Naive B cell (primary cell): ENCODE measurements around the gene SEMA3F. TPM values are rescaled to one million over a fixed set of nuclear protein-coding genes. Genes with fewer than 3 reads are reported as not detected.
"Not testable (repeated sequence)": the region's sequence is repeated elsewhere in the genome, so short reads cannot be mapped to it uniquely, and the experiment has no call there.

Experiments used
- ATAC-seq, 2 donors: fragments of 150-1000 bp; cut with Tn5 transposase; 2 replicates each; pipeline ENCODE4 v1.10.0; 2021; ENCODE audit warnings: low read depth in 2 of 2, mild to moderate bottlenecking in 2 of 2, moderate library complexity in 2 of 2
- DNase-seq: peaks from one replicate; pipeline ENCODE4 v3.0.0; 2022
- H3K27ac Mint-ChIP-seq, 6 donors: one replicate each; pipeline ENCODE4 v1.8.0; 2020 to 2022; ENCODE audit warnings: mild to moderate bottlenecking in 6 of 6, mixed read lengths in 6 of 6, moderate library complexity in 5 of 6, inconsistent platforms in 2 of 6
- H3K27me3 Mint-ChIP-seq, 3 donors: one replicate each; pipeline ENCODE4 v1.8.0; 2021 to 2022; ENCODE audit warnings: mixed read lengths in 3 of 3, mild to moderate bottlenecking in 1 of 3
- H3K36me3 Mint-ChIP-seq, 2 donors: one replicate each; pipeline ENCODE4 v1.8.0; 2020 to 2022; ENCODE audit warnings: mixed read lengths in 2 of 2, inconsistent platforms in 1 of 2, mild to moderate bottlenecking in 1 of 2
- H3K4me1 Mint-ChIP-seq, 3 donors: one replicate each; pipeline ENCODE4 v1.8.0; 2020 to 2022; ENCODE audit warnings: mixed read lengths in 3 of 3, inconsistent platforms in 1 of 3, mild to moderate bottlenecking in 1 of 3, moderate library complexity in 1 of 3
- H3K4me3 Mint-ChIP-seq, 8 donors: one replicate each; pipeline ENCODE4 v1.8.0; 2020 to 2022; ENCODE audit warnings: mild to moderate bottlenecking in 8 of 8, mixed read lengths in 8 of 8, moderate library complexity in 8 of 8, inconsistent platforms in 2 of 8
- H3K9me3 Mint-ChIP-seq, 7 donors: one replicate each; pipeline ENCODE4 v1.8.0; 2020 to 2022; ENCODE audit warnings: mixed read lengths in 7 of 7, mild to moderate bottlenecking in 5 of 7, inconsistent platforms in 2 of 7, moderate library complexity in 1 of 7
- polyA plus RNA-seq, 6 donors: library from polyadenylated mRNA; unstranded; fragments of 300-500 nt; fragmentation: Illumina TruSeq; gene quantifications; one replicate each; pipeline ENCODE4 v1.2.3, GENCODE V29; 2021; ENCODE audit warnings: low read depth in 6 of 6

SEMA3F gene
- polyA plus RNA-seq, 6 donors from 2014 or later, result not detected

GRCh38 chr3:50222169-50222528 lies 67.0 kb downstream of the SEMA3F start:
- Mint-ChIP-seq H3K27me3 (peaks cover 3 to 24% (median 18%) of the 10 kb centered on the region in 3 donors), H3K36me3 (no peaks in the 10 kb centered on the region), H3K4me1 (peaks cover 12 to 14% (median 13%) of the 10 kb centered on the region in 3 donors), H3K9me3 (no peaks in the 10 kb centered on the region), H3K27ac (no peak overlapping the region), H3K4me3 (no peak overlapping the region)
- no peak for ATAC-seq
- DNase-seq, result no peak

GRCh38 chr3:50224639-50225038 lies 69.5 kb downstream of the SEMA3F start:
- no peaks in the 10 kb centered on the region for H3K36me3 Mint-ChIP-seq
- no peak for ATAC-seq
- H3K27me3 Mint-ChIP-seq, result peaks cover 3 to 18% (median 18%) of the 10 kb centered on the region in 3 donors
- DNase-seq, result no peak
- no peaks in the 10 kb centered on the region for H3K9me3 Mint-ChIP-seq
- H3K27ac Mint-ChIP-seq, result peak overlapping the region in 1 of 6 donors; percentile 61
- H3K4me3 Mint-ChIP-seq, result peak overlapping the region in 6 of 8 donors; percentile 30 to 99 (median 70)
- H3K4me1 Mint-ChIP-seq, result peaks cover 31 to 38% (median 33%) of the 10 kb centered on the region in 3 donors

- Mint-ChIP-seq H3K4me1 (peaks cover 42 to 55% (median 53%) of the 10 kb centered on the region in 3 donors), H3K4me3 (peak overlapping the region; percentile 84 to 99 (median 96)), H3K27me3 (peaks cover 3 to 18% (median 18%) of the 10 kb centered on the region in 3 donors), H3K36me3 (no peaks in the 10 kb centered on the region), H3K27ac (peak overlapping the region; percentile 83 to 96 (median 90)), H3K9me3 (no peaks in the 10 kb centered on the region)
- DNase-seq (peak; percentile 39), ATAC-seq (peak; percentile 16 to 20)
Observed at GRCh38 chr3:50226888-50227389, 71.8 kb downstream of the SEMA3F start.

GRCh38 chr3:50227390-50228183 lies 72.5 kb downstream of the SEMA3F start:
- ATAC-seq (peak; percentile 77 to 79), DNase-seq (peak; percentile 93)
- Mint-ChIP-seq H3K27ac (peak overlapping the region; percentile 70 to 92 (median 90)), H3K9me3 (no peaks in the 10 kb centered on the region), H3K27me3 (peaks cover 3 to 18% (median 18%) of the 10 kb centered on the region in 3 donors), H3K36me3 (no peaks in the 10 kb centered on the region), H3K4me3 (peak overlapping the region; percentile 84 to 99 (median 96)), H3K4me1 (peaks cover 44 to 58% (median 53%) of the 10 kb centered on the region in 3 donors)

GRCh38 chr3:50228184-50228763 lies 73.2 kb downstream of the SEMA3F start:
- Mint-ChIP-seq H3K4me1 (peaks cover 49 to 65% (median 54%) of the 10 kb centered on the region in 3 donors), H3K27ac (peak overlapping the region in 5 of 6 donors; percentile 70 to 91 (median 90)), H3K27me3 (peaks cover 3 to 18% (median 18%) of the 10 kb centered on the region in 3 donors), H3K4me3 (peak overlapping the region; percentile 84 to 99 (median 96))
- H3K36me3 Mint-ChIP-seq, DNase-seq, H3K9me3 Mint-ChIP-seq, ATAC-seq: not testable (repeated sequence)

GRCh38 chr3:50229490-50229889 lies 74.4 kb downstream of the SEMA3F start:
- Mint-ChIP-seq H3K27me3 (peaks cover 0 to 10% (median 9%) of the 10 kb centered on the region in 3 donors), H3K4me3 (peak overlapping the region in 6 of 8 donors; percentile 31 to 82 (median 50)), H3K36me3 (no peaks in the 10 kb centered on the region), H3K4me1 (peaks cover 54 to 70% (median 60%) of the 10 kb centered on the region in 3 donors), H3K9me3 (no peaks in the 10 kb centered on the region), H3K27ac (peak overlapping the region in 3 of 6 donors; percentile 49 to 92 (median 89))
- ATAC-seq, result no peak
- no peak for DNase-seq

- H3K4me3 Mint-ChIP-seq, result peak overlapping the region in 6 of 8 donors; percentile 45 to 82 (median 63)
- ATAC-seq (no peak), DNase-seq (peak; percentile 50)
- H3K27me3 Mint-ChIP-seq, result peaks cover 0 to 2% (median 1%) of the 10 kb centered on the region in 3 donors
- no peaks in the 10 kb centered on the region for H3K9me3 Mint-ChIP-seq
- no peaks in the 10 kb centered on the region for H3K36me3 Mint-ChIP-seq
- peaks cover 52 to 70% (median 66%) of the 10 kb centered on the region in 3 donors for H3K4me1 Mint-ChIP-seq
- peak overlapping the region in 3 of 6 donors; percentile 26 to 71 (median 34) for H3K27ac Mint-ChIP-seq
Observed at GRCh38 chr3:50230104-50230793, 75.1 kb downstream of the SEMA3F start.

GRCh38 chr3:50230794-50231125 lies 75.6 kb downstream of the SEMA3F start:
- H3K27me3 Mint-ChIP-seq, result no peaks in the 10 kb centered on the region
- peaks cover 54 to 73% (median 68%) of the 10 kb centered on the region in 3 donors for H3K4me1 Mint-ChIP-seq
- H3K4me3 Mint-ChIP-seq, result peak overlapping the region in 5 of 8 donors; percentile 45 to 82 (median 57)
- DNase-seq (no peak), ATAC-seq (no peak)
- H3K27ac Mint-ChIP-seq, result peak overlapping the region in 3 of 6 donors; percentile 7 to 85 (median 26)
- H3K36me3 Mint-ChIP-seq, result no peaks in the 10 kb centered on the region
- H3K9me3 Mint-ChIP-seq, result no peaks in the 10 kb centered on the region

- no peaks in the 10 kb centered on the region for H3K9me3 Mint-ChIP-seq
- no peaks in the 10 kb centered on the region for H3K27me3 Mint-ChIP-seq
- peak overlapping the region in 2 of 8 donors; percentile 41 to 74 for H3K4me3 Mint-ChIP-seq
- no peak for DNase-seq
- peaks cover 0 to under 1% of the 10 kb centered on the region in 2 donors for H3K36me3 Mint-ChIP-seq
- no peak for ATAC-seq
- peaks cover 51 to 67% (median 64%) of the 10 kb centered on the region in 3 donors for H3K4me1 Mint-ChIP-seq
- peak overlapping the region in 1 of 6 donors; percentile 76 for H3K27ac Mint-ChIP-seq
Observed at GRCh38 chr3:50231581-50231980, 76.5 kb downstream of the SEMA3F start.

- H3K27me3 Mint-ChIP-seq, result no peaks in the 10 kb centered on the region
- DNase-seq (no peak), ATAC-seq (no peak)
- peak overlapping the region in 2 of 8 donors; percentile 33 to 41 for H3K4me3 Mint-ChIP-seq
- peaks cover 0 to 7% of the 10 kb centered on the region in 2 donors for H3K36me3 Mint-ChIP-seq
- H3K9me3 Mint-ChIP-seq, result no peaks in the 10 kb centered on the region
- H3K27ac Mint-ChIP-seq, result no peak overlapping the region
- peaks cover 52 to 66% (median 64%) of the 10 kb centered on the region in 3 donors for H3K4me1 Mint-ChIP-seq
Observed at GRCh38 chr3:50232303-50232702, 77.2 kb downstream of the SEMA3F start.

GRCh38 chr3:50233176-50233575 lies 78.1 kb downstream of the SEMA3F start:
- peak overlapping the region in 2 of 6 donors; percentile 23 to 28 for H3K27ac Mint-ChIP-seq
- ATAC-seq, result no peak
- peak overlapping the region in 2 of 8 donors; percentile 20 to 30 for H3K4me3 Mint-ChIP-seq

GRCh38 chr3:50235716-50236483 lies 80.8 kb downstream of the SEMA3F start, which contains the start of gene GNAI2:
Gene GNAI2 (plus strand): TSS chr3:50236204. CDS start chr3:50236336, 132 bp downstream.
- H3K36me3 Mint-ChIP-seq, result peaks cover 0 to 11% of the 10 kb centered on the region in 2 donors
- no peaks in the 10 kb centered on the region for H3K9me3 Mint-ChIP-seq

More at GRCh38 chr3:50233176-50233575, 78.1 kb downstream of the SEMA3F start:
- no peak for DNase-seq
- no peaks in the 10 kb centered on the region for H3K27me3 Mint-ChIP-seq
- peaks cover 0 to 11% of the 10 kb centered on the region in 2 donors for H3K36me3 Mint-ChIP-seq
- H3K4me1 Mint-ChIP-seq, result peaks cover 50 to 65% (median 64%) of the 10 kb centered on the region in 3 donors
- H3K9me3 Mint-ChIP-seq, result no peaks in the 10 kb centered on the region

More at GRCh38 chr3:50235716-50236483, 80.8 kb downstream of the SEMA3F start, which contains the start of gene GNAI2:
- Mint-ChIP-seq H3K4me1 (peaks cover 49 to 68% (median 67%) of the 10 kb centered on the region in 3 donors), H3K27ac (peak within 1 kb of the TSS; percentile 85 to 97 (median 95)), H3K4me3 (peak within 1 kb of the TSS; percentile 90 to 100 (median 98)), H3K27me3 (no peaks in the 10 kb centered on the region)
- DNase-seq (peak; percentile 99), ATAC-seq (peak; percentile 88 to 89)
